ENCODE data around the gene HOXA3.

DNA sequence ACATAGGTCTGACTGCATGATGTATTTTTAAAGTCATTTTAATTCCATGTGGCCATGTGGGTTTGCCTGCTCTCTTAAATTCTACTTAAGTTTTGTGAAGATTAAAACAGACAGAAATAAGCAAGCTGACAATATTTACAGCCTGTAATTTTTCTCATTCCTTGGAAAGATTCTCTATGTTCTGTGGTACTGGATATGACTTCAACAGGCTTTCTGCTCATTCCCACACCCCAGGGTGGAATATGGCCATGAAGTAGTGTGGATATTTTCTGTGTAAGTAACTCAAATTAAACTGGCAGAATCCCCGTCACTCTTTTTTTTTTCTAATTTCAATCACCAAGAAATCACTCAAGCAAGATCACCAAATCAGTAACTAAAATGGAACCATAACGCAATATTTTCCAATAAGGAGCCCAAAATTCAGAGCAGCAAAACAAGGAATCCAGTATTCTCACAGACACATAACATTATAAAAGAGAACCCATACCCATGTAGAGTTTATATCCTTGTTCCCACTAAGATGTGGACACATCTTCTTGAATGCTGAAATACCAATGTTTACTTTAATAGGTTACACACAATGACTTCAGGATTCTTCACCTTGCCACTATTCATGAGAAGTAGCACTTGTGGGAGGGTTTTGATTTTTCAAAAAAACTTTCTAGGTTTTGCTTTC is 14.6 kb downstream of the HOXA3 start:
- TF ChIP-seq, protein P1, sequence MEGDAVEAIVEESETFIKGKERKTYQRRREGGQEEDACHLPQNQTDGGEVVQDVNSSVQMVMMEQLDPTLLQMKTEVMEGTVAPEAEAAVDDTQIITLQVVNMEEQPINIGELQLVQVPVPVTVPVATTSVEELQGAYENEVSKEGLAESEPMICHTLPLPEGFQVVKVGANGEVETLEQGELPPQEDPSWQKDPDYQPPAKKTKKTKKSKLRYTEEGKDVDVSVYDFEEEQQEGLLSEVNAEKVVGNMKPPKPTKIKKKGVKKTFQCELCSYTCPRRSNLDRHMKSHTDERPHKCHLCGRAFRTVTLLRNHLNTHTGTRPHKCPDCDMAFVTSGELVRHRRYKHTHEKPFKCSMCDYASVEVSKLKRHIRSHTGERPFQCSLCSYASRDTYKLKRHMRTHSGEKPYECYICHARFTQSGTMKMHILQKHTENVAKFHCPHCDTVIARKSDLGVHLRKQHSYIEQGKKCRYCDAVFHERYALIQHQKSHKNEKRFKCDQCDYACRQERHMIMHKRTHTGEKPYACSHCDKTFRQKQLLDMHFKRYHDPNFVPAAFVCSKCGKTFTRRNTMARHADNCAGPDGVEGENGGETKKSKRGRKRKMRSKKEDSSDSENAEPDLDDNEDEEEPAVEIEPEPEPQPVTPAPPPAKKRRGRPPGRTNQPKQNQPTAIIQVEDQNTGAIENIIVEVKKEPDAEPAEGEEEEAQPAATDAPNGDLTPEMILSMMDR (optimal IDR thresholded peaks at IDR 0.05 in 1 of 3, IDR thresholded peaks at IDR 0.05 in 1 of 3, conservative IDR thresholded peaks at IDR 0.05 in 1 of 3; ENCODE audit: extremely low read depth in 1 of 3, insufficient read depth in 2 of 3, low read length in 3 of 3) = no peak
- no peak for TF ChIP-seq EZH2 (IDR thresholded peaks at IDR 0.05; ENCODE audit: low read length)

Measured in keratinocyte (primary cell).